SK-N-MC (cell line): ENCODE results near the gene CADPS.

Source experiments
- EZH2 ChIP-seq: fragments of 200-600 bp; sonication (generic); IDR thresholded peaks from one replicate; pipeline ENCODE4 v1.6.1; 2017; ENCODE audit warnings: antibody characterized with exemption
- FOXP2 ChIP-seq: optimal IDR thresholded peaks from 2 replicates; pipeline ENCODE3; 2011; ENCODE audit warnings: mild to moderate bottlenecking, moderate library complexity; ENCODE audit not compliant: insufficient read depth; ENCODE audit errors: extremely low read length, control extremely low read depth
- POLR2AphosphoS5 ChIP-seq: IDR thresholded peaks from 2 replicates; pipeline ENCODE4 v1.6.1; 2012; ENCODE audit warnings: mild to moderate bottlenecking, low read depth, low read length, borderline replicate concordance

DNA sequence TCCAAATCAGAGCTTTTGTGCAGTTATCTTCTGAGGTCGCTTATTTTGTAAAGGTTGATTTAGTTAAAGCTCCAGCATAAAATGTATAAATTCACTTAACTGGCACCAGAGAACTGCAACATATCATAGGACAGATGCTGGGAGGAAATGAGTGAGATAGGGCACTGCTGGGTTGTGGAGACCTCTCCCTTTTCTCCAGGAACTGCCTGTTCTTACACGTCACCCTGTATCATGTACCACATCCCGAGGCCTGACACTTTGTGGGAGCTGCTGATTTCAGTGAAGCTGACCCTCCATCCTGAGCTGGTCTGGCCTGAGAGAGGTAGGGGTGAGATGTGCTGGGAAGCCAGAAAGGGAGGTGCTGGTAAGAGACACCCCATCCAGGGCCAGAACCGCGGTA, 288.0 kb downstream of the CADPS start:
- TF ChIP-seq EZH2 (no peak), POLR2AphosphoS5 (no peak), FOXP2 (no peak)
